HCT116 (cell line): Measurements from ENCODE around the gene RSPO1. TPM values are rescaled to one million over a fixed set of nuclear protein-coding genes. Genes with fewer than 3 reads are reported as not detected.
"Not testable (repeated sequence)": the region's sequence is repeated elsewhere in the genome, so short reads cannot be mapped to it uniquely, and the experiment has no call there.

Experiments
- ATAC-seq: fragments of 200-7000 bp; cut with Tn5 transposase; 2 replicates; pipeline ENCODE4 v1.9.1; 2020; ENCODE audit warnings: mild to moderate bottlenecking, moderate library complexity
- BruUV-seq: library from RNA; stranded (reverse); fragments of 400-500 nt; replicated peaks from 2 replicates; lab custom pipeline; 2021; lab: Mats Ljungman, UMichigan
- CTCF ChIA-PET: fragments of 300-600 bp; sonication (Branson Sonifier 250); formaldehyde crosslinking; loops from one replicate; lab custom pipeline; 2021; ENCODE audit warnings: antibody characterized with exemption; lab: Charles Lee
- POLR2A ChIA-PET: fragments of 300-600, 350-600 bp; sonication (Branson Sonifier 250); formaldehyde crosslinking; loops from one replicate; lab custom pipeline; 2021; ENCODE audit warnings: antibody characterized with exemption; lab: Charles Lee
- RAD21 ChIA-PET, 2 experiments: fragments of 300-600 bp; sonication (Branson Sonifier 250); formaldehyde crosslinking; loops; one replicate each; lab custom pipeline; 2023; ENCODE audit warnings: low total read pairs in 2 of 2; ENCODE audit not compliant: uncharacterized antibody in 2 of 2, unreplicated experiment in 2 of 2, low non-redundant PET in 1 of 2; lab: Charles Lee
- DNase-seq: peaks from one replicate; pipeline ENCODE4 v3.0.0-alpha.2; 2010; ENCODE audit warnings: low read depth, low spot score
- H2AFZ ChIP-seq: fragments of 200-600 bp; shearing (Covaris generic), sonication (generic); 2 replicates; pipeline ENCODE4 v1.6.1; 2017; ENCODE audit warnings: low read depth, mixed run types, mixed read lengths, antibody characterized with exemption, low read length; ENCODE audit not compliant: poor library complexity, severe bottlenecking
- H3K27ac ChIP-seq: 2 replicates; pipeline ENCODE4 v1.5.1; 2012; ENCODE audit warnings: low read depth, low read length
- H3K27me3 ChIP-seq: fragments of 200-600 bp; sonication (generic); 2 replicates; pipeline ENCODE4 v1.6.1; 2016; ENCODE audit warnings: mixed run types, low read length, mixed read lengths; ENCODE audit not compliant: insufficient read depth
- H3K36me3 ChIP-seq, 2 experiments: fragments of 200-500 bp in 1 of 2; fragments of 200-600 bp in 1 of 2; sonication (Bioruptor generic) in 1 of 2; sonication (generic) in 1 of 2; 2 replicates each; pipeline versions ENCODE4 v1.5.1 to v1.6.1; 2014 to 2016; ENCODE audit warnings: low read length in 2 of 2, inconsistent platforms in 1 of 2, mixed read lengths in 1 of 2, mixed run types in 1 of 2; ENCODE audit not compliant: insufficient read depth in 2 of 2, control insufficient read depth in 1 of 2
- H3K4me1 ChIP-seq, 2 experiments: fragments of 200-600 bp in 1 of 2; sonication (generic) in 1 of 2; 2 replicates each; pipeline versions ENCODE4 v1.5.1 to v1.6.1; 2012 to 2017; ENCODE audit warnings: low read length in 2 of 2, inconsistent platforms in 1 of 2, mild to moderate bottlenecking in 1 of 2, mixed read lengths in 1 of 2, mixed run types in 1 of 2, moderate library complexity in 1 of 2; ENCODE audit not compliant: insufficient read depth in 2 of 2, control insufficient read depth in 1 of 2
- H3K4me2 ChIP-seq: fragments of 200-600 bp; sonication (generic); 2 replicates; pipeline ENCODE4 v1.6.1; 2017; ENCODE audit warnings: mixed run types, low read length, mixed read lengths
- H3K4me3 ChIP-seq, 2 experiments: fragments of 200-600 bp in 1 of 2; sonication (generic) in 1 of 2; replicated peaks in 1 of 2; 2 replicates each; pipeline ENCODE4 v1.5.1; 2011 to 2016; ENCODE audit warnings: low read length in 2 of 2, control low read depth in 1 of 2, low read depth in 1 of 2, mild to moderate bottlenecking in 1 of 2, mixed read lengths in 1 of 2, mixed run types in 1 of 2
- H3K79me2 ChIP-seq: fragments of 200-600 bp; sonication (generic); 2 replicates; pipeline ENCODE4 v1.6.1; 2017; ENCODE audit warnings: mild to moderate bottlenecking, mixed run types, low read length, moderate library complexity, mixed read lengths; ENCODE audit not compliant: insufficient read depth
- H3K9ac ChIP-seq: fragments of 200-600 bp; sonication (generic); 2 replicates; pipeline ENCODE4 v1.6.1; 2016; ENCODE audit warnings: low read length, mixed read lengths
- H3K9me2 ChIP-seq: fragments of 200-600 bp; sonication (generic), shearing (Covaris generic); 2 replicates; pipeline ENCODE4 v1.6.1; 2017; ENCODE audit warnings: mixed run types, mild to moderate bottlenecking, moderate library complexity; ENCODE audit not compliant: insufficient read depth
- H3K9me3 ChIP-seq, 2 experiments: fragments of 200-500 bp in 1 of 2; fragments of 200-600 bp in 1 of 2; sonication (Bioruptor generic) in 1 of 2; sonication (generic) in 1 of 2; 2 replicates each; pipeline ENCODE4 v1.6.1; 2014 to 2017; ENCODE audit warnings: low read length in 2 of 2, mixed read lengths in 2 of 2, inconsistent platforms in 1 of 2, low read depth in 1 of 2, mild to moderate bottlenecking in 1 of 2, mixed run types in 1 of 2, moderate library complexity in 1 of 2; ENCODE audit not compliant: control insufficient read depth in 1 of 2, insufficient read depth in 1 of 2
- H4K20me1 ChIP-seq: fragments of 200-600 bp; sonication (generic), shearing (Covaris generic); 2 replicates; pipeline ENCODE4 v1.6.1; 2017; ENCODE audit warnings: mixed run types, mild to moderate bottlenecking, moderate library complexity; ENCODE audit not compliant: insufficient read depth
- CTCF ChIP-seq, 3 experiments: fragments of 200-600 bp in 1 of 3; sonication (generic) in 1 of 3; IDR thresholded peaks in 2 of 3; conservative IDR thresholded peaks in 1 of 3; 2 replicates each; pipeline ENCODE4 v1.5.1; 2012 to 2017; ENCODE audit warnings: low read depth in 2 of 3, low read length in 2 of 3, antibody characterized with exemption in 1 of 3, borderline replicate concordance in 1 of 3, control low read depth in 1 of 3, mild to moderate bottlenecking in 1 of 3, mixed read lengths in 1 of 3, mixed run types in 1 of 3, moderate library complexity in 1 of 3; ENCODE audit not compliant: insufficient read depth in 1 of 3
- POLR2AphosphoS5 ChIP-seq: IDR thresholded peaks from 2 replicates; pipeline ENCODE4 v1.6.1; 2011; ENCODE audit warnings: mild to moderate bottlenecking, low read depth, low read length, moderate library complexity
- RAD21 ChIP-seq: IDR thresholded peaks from 2 replicates; pipeline ENCODE4 v1.6.1; 2012; ENCODE audit warnings: low read depth, mild to moderate bottlenecking
- SIN3A ChIP-seq: IDR thresholded peaks from 2 replicates; pipeline ENCODE4 v1.6.1; 2012; ENCODE audit warnings: low read depth
- TCF7L2 ChIP-seq: IDR thresholded peaks from 2 replicates; pipeline ENCODE4 v1.7.0; 2011; ENCODE audit warnings: borderline replicate concordance, inconsistent platforms; ENCODE audit not compliant: insufficient read depth, insufficient read length; ENCODE audit errors: extremely low read depth
- YY1 ChIP-seq: IDR thresholded peaks from 2 replicates; pipeline ENCODE4 v1.6.1; 2011; ENCODE audit warnings: low read length, low read depth, moderate library complexity, mild to moderate bottlenecking; ENCODE audit not compliant: insufficient replicate concordance; ENCODE audit errors: extremely low read depth
- ZBTB33 ChIP-seq: IDR thresholded peaks from 2 replicates; pipeline ENCODE4 v1.6.1; 2011; ENCODE audit warnings: mild to moderate bottlenecking, low read length, moderate library complexity; ENCODE audit not compliant: insufficient replicate concordance; ENCODE audit errors: extremely low read depth
- intact Hi-C: fragments of 100-400 bp; cut with micrococcal nuclease; formaldehyde crosslinking; loops from 2 replicates; pipeline ENCODE4 v1.10.0; 2022
- total RNA-seq: library from RNA; stranded (reverse); gene quantifications from one replicate; pipeline ENCODE4 v1.2.1, GENCODE V29; 2021; ENCODE audit not compliant: unreplicated experiment

RSPO1 gene
- total RNA-seq, 1 experiment from 2014 or later, result 0.15 TPM

GRCh38 chr1:37684182-37684581 lies 49.5 kb upstream of the RSPO1 start:
- Histone ChIP-seq H3K79me2 (peaks cover 19% of the 10 kb centered on the region), H3K36me3 (peaks cover 26 to 34% of the 10 kb centered on the region in 2 experiments)
- H3K9me3 ChIP-seq, H3K9ac ChIP-seq, RAD21 ChIA-PET, H4K20me1 ChIP-seq, H3K27ac ChIP-seq, H3K4me2 ChIP-seq, H3K4me3 ChIP-seq, BruUV-seq, H2AFZ ChIP-seq, H3K27me3 ChIP-seq, POLR2A ChIA-PET, DNase-seq, H3K4me1 ChIP-seq, H3K9me2 ChIP-seq, CTCF ChIA-PET, ATAC-seq: not testable (repeated sequence)
- intact Hi-C loops, result loop anchor here (10.0 kb wide), 1 partner anchor 1109 kb away; no protein-coding TSS in a partner anchor

GRCh38 chr1:37682334-37682987 lies 47.8 kb upstream of the RSPO1 start:
- intact Hi-C loops, result loop anchor here (1.0 to 10.0 kb wide), 5 partner anchors 79 to 1108 kb away; partner anchors contain the start of gene GNL2
- ChIA-PET CTCF (interaction anchor here (0.8 to 1.8 kb wide), 5 partner anchors 8 to 227 kb away, joined by 3 to 10 read pairs (median 4); a partner anchor contains a TSS), RAD21 (interaction anchor here in 1 of 2 experiments (1.2 kb wide), 1 partner anchor 248 kb away, joined by 3 read pairs; no protein-coding TSS in a partner anchor)

More at GRCh38 chr1:37682334-37682987, 47.8 kb upstream of the RSPO1 start:
- H3K9me2 ChIP-seq, result no peaks in the 10 kb centered on the region
- H3K4me3 ChIP-seq, result no peak overlapping the region
- ATAC-seq, result peak; percentile 80
- no peaks in the 10 kb centered on the region for H3K4me1 ChIP-seq
- POLR2A ChIA-PET, result interaction anchor here (1.2 kb wide), 1 partner anchor 79 kb away, joined by 3 read pairs; no protein-coding TSS in a partner anchor
- H3K9me3 ChIP-seq, result no peaks in the 10 kb centered on the region
- H3K9ac ChIP-seq, result no peak overlapping the region
- H3K36me3 ChIP-seq, result peaks cover 23 to 27% of the 10 kb centered on the region in 2 experiments
- H3K79me2 ChIP-seq, result 0 out of 2 replicates have a peak, but pooled peaks cover 3% of the 10 kb centered on the region
- peak; percentile 38 for DNase-seq
- no peak overlapping the region for H3K27ac ChIP-seq
- BruUV-seq, result TSS peak; percentile 12
- no peaks in the 10 kb centered on the region for H4K20me1 ChIP-seq
- H2AFZ ChIP-seq, result no peak overlapping the region
- TF ChIP-seq TCF7L2 (peak; percentile 58), POLR2AphosphoS5 (0 out of 2 replicates have a peak, but pooled peaks have one; percentile 27), RAD21 (peak; percentile 85), CTCF (IDR thresholded peaks at IDR 0.05 in 2 of 3, conservative IDR thresholded peaks at IDR 0.05 in 1 of 3; ENCODE audit: borderline replicate concordance in 1 of 3, insufficient read depth in 1 of 3, low read depth in 2 of 3, low read length in 2 of 3) (peak; percentile 79 to 85 (median 81)), ZBTB33 (no peak), YY1 (no peak), SIN3A (no peak)
- TF ChIP-seq, all 23 proteins: peak for 4
- Histone ChIP-seq H3K27me3 (no peaks in the 10 kb centered on the region), H3K4me2 (no peak overlapping the region)
